GM12878 (cell line): ENCODE measurements around the gene TMEM50B. TPM values are rescaled to one million over a fixed set of nuclear protein-coding genes. Genes with fewer than 3 reads are reported as not detected.

Source experiments
- ATF2 ChIP-seq: IDR thresholded peaks from 2 replicates; pipeline ENCODE4 v1.6.1; 2012; ENCODE audit warnings: low read length, inconsistent platforms
- ATF7 ChIP-seq: fragments of 450-650 bp; IDR thresholded peaks from 2 replicates; pipeline ENCODE4 v1.6.1; 2016; ENCODE audit warnings: low read depth, mild to moderate bottlenecking
- BACH1 ChIP-seq: fragments of 450-650 bp; IDR thresholded peaks from 2 replicates; pipeline ENCODE4 v1.6.1; 2017; ENCODE audit warnings: mild to moderate bottlenecking, borderline replicate concordance
- BHLHE40 ChIP-seq, 2 experiments: fragments of 450-650 bp in 1 of 2; IDR thresholded peaks; 2 replicates each; pipeline ENCODE4 v1.6.1; 2011 to 2017; ENCODE audit warnings: low read depth in 2 of 2, borderline replicate concordance in 1 of 2, improper control_type of control experiment in 1 of 2, low read length in 1 of 2, mild to moderate bottlenecking in 1 of 2
- E4F1 ChIP-seq: fragments of 450-650 bp; IDR thresholded peaks from 2 replicates; pipeline ENCODE4 v1.6.1; 2018; ENCODE audit warnings: borderline replicate concordance, mild to moderate bottlenecking; ENCODE audit not compliant: partially characterized antibody
- GATAD2B ChIP-seq: fragments of 450-650 bp; conservative IDR thresholded peaks from 2 replicates; pipeline ENCODE4 v1.6.1; 2017; ENCODE audit warnings: low read depth, mild to moderate bottlenecking, moderate library complexity
- HSF1 ChIP-seq: fragments of 150-350 bp; IDR thresholded peaks from 2 replicates; pipeline ENCODE4 v1.6.1; 2014; ENCODE audit warnings: mild to moderate bottlenecking, low read depth, low read length
- IKZF2 ChIP-seq, 2 experiments: fragments of 450-650 bp; IDR thresholded peaks; 2 replicates each; pipeline ENCODE4 v1.6.1; 2017; ENCODE audit warnings: mild to moderate bottlenecking in 2 of 2, moderate library complexity in 2 of 2
- MLLT1 ChIP-seq: fragments of 450-650 bp; IDR thresholded peaks from 2 replicates; pipeline ENCODE4 v1.6.1; 2016; ENCODE audit warnings: mild to moderate bottlenecking
- NKRF ChIP-seq: fragments of 450-650 bp; conservative IDR thresholded peaks from 2 replicates; pipeline ENCODE4 v1.6.1; 2017; ENCODE audit warnings: mild to moderate bottlenecking, moderate library complexity
- RCOR1 ChIP-seq: conservative IDR thresholded peaks from 2 replicates; pipeline ENCODE4 v1.6.1; 2012; ENCODE audit warnings: low read depth, low read length, improper control_type of control experiment
- TAF1 ChIP-seq: IDR thresholded peaks from 2 replicates; pipeline ENCODE4 v1.6.1; 2011; ENCODE audit warnings: mild to moderate bottlenecking, low read depth, low read length, borderline replicate concordance
- TCF7 ChIP-seq: IDR thresholded peaks from 2 replicates; pipeline ENCODE4 v1.6.1; 2014; ENCODE audit warnings: antibody characterized with exemption, borderline replicate concordance
- ZBTB11 ChIP-seq: fragments of 450-650 bp; formaldehyde crosslinking; IDR thresholded peaks from 2 replicates; pipeline ENCODE4 v1.5.0; 2022; ENCODE audit warnings: mild to moderate bottlenecking, missing genetic modification characterization
- ZNF24 ChIP-seq: fragments of 450-650 bp; IDR thresholded peaks from 2 replicates; pipeline ENCODE4 v1.6.1; 2017; ENCODE audit warnings: antibody characterized with exemption, mild to moderate bottlenecking
- polyA plus RNA-seq, 11 experiments: library from polyadenylated mRNA; depleted of rRNA in 4 of 11; unstranded in 6 of 11; stranded (reverse) in 5 of 11; fragments of >200 nt; fragmentation: Nextera tagmentation in 4 of 11; fragmentation: Illumina TruSeq in 1 of 11; extraction: Ambion mirVana in 4 of 11; extraction: Trizol in 1 of 11; gene quantifications; 1 replicate in 1 of 11; 2 replicates in 10 of 11; pipeline versions ENCODE4 v1.2.1 to v1.2.3, GENCODE V29; 2011 to 2016; ENCODE audit warnings: inconsistent platforms in 2 of 11, missing spikeins in 2 of 11, low read depth in 1 of 11
- total RNA-seq, 4 experiments: library from RNA; depleted of rRNA in 3 of 4; stranded (reverse); fragments of >200 nt in 3 of 4; fragmentation: Illumina TruSeq in 1 of 4; extraction: Trizol in 1 of 4; gene quantifications; 2 replicates each; pipeline versions ENCODE4 v1.2.1 to v1.2.3, GENCODE V29; 2013 to 2021

TMEM50B gene
- total and polyA plus RNA-seq, 10 of the 15 experiments (the other 5 are each of a cell fraction or from before 2014, with no cell fraction given) = 12.1 to 42.1 (median 18.2) TPM

GRCh38 chr21:33403786-33404585, 75.8 kb downstream of the TMEM50B start (continued):
- no peak for TF ChIP-seq ATF2
- TF ChIP-seq BACH1 = no peak
- peak in 1 of 2 experiments; percentile 48; a peak in 1 of 4 replicates for TF ChIP-seq BHLHE40 (IDR thresholded peaks at IDR 0.05; ENCODE audit: borderline replicate concordance in 1 of 2, low read depth in 2 of 2, low read length in 1 of 2)
- peak; percentile 79 for TF ChIP-seq MLLT1
- TF ChIP-seq E4F1 = no peak
- no peak for TF ChIP-seq ZNF24
- no peak for TF ChIP-seq ATF7
- TF ChIP-seq GATAD2B = peak; percentile 39; the same call in 1 of the 2 replicates
- no peak for TF ChIP-seq TCF7
- peak in 1 of 2 experiments; percentile 44; a peak in 2 of 4 replicates for TF ChIP-seq IKZF2 (IDR thresholded peaks at IDR 0.05)
- TF ChIP-seq ZBTB11 (CRISPR knock-in tag) = no peak
- TF ChIP-seq TAF1 = peak; percentile 25; the same call in 1 of the 2 replicates
- TF ChIP-seq NKRF = peak; percentile 36; the same call in 1 of the 2 replicates
- TF ChIP-seq RCOR1 = no peak
- TF ChIP-seq HSF1 = no peak
